ENCODE data around the gene HIPK4.

HIPK4 gene

DNA sequence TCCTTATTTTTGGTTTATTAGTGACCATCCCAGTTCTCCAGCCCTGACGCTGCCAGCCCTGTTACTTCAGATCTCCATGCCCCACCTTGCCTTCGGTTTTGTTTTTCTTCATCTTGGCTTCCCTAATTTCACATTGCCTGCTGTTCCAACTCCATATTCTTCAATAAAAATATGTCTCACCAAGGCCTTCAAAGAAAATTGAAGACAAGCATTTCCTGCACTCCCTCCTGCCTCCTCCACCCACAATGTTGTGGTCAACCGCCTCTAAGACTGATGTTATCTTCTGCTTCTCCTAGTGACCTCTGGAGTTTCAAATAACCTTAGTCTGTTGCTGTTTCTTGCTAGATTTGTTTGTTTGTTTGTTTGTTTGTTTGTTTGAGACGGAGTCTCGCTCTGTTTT is 26.9 kb downstream of the HIPK4 start:
- DNase-seq = peak; percentile 36

DNA sequence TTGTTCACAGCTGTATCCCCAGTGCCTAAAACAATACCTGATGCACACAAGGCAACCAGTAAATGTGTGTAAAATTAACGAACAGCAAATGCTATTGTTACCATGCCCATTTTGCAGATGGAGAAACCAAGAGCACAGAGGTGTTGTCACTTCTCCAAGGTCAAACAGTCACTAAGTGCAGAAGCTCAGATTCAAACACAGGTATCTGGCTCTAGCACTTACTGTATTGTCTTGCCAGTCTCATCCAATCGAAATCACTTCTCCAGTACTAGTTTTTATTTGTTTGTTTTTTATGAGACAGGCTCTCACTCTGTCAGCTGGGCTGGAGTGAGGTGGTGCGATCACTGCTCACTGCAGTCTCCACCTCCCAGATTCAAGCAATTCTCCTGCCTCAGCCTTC is 27.8 kb downstream of the HIPK4 start:
- no peak for DNase-seq

DNA sequence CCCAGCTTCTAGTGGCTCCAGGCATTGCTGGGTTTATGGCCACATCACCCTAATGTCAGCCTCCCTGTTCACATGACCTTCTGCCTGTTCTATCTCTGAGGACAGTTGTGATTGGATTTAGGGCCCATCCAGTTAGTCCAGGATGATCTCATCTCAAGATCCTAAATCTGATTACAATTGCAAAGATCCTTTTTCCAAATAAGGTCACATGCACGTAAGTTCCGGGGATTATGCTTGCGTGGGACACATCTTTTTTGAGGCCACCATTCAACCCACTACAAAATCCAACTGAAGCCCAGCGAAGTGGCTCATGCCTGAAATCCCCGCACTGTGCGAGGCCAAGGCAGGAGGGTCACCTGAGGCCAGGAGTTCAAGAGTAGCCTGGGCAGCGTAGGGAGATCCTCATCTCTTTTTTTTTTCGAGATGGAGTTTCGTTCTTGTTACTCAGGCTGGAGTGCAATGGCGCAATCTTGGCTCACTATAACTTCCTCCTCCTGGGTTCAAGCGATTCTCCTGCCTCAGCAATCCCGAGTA is 29.2 kb downstream of the HIPK4 start:
- DNase-seq = no peak

DNA sequence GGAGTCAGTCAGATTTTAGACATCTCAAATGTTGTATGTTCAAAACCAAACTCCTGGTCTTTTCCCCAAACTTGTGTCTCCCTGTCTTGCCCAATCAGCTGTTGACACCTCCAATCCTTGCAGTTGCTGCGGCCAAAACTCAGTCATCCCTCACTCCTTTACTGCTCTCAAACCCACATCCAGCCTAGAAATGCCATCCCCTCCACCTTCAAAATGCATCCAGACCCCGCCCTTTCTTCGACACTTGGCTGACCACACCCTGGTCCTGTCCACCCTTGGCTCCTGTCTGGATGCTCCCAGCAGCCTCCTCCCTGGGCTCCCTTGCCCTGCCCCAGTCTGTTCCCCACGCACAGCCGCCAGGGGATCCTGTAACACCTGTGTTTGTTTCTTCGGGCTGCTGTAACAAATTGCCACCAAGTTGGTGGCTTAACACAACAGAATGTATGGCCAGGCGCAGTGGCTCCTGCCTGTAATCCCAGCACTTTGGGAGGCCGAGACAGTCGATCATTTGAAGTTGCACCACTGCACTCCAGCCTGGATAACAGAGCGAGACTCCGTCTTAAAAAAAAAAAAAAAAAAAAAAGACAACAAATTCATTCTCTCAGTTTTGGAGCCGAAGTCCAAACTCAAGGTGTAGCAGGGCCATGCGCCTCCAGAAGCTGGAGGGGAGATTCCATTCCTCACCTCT is 29.8 kb downstream of the HIPK4 start:
- DNase-seq = no peak

DNA sequence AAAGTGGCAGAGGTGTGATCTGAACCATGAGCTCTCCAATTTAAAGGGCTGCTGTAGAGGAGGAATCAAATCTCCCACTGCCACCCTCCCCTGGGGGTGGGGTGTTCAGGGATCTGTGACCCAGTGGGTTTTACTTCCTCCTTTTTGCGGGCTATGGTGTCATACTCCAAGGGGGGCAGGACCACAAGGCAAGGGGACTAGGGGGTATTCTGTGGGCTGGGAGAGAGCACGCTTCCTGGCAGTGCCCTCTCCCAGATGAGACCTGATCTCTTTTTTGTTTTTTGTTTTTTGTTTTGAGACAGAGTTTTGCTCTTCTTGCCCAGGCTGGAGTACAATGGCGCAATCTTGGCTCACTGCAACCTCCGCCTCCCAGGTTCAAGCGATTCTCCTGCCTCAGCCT is 31.2 kb downstream of the HIPK4 start:
- DNase-seq = no peak

DNA sequence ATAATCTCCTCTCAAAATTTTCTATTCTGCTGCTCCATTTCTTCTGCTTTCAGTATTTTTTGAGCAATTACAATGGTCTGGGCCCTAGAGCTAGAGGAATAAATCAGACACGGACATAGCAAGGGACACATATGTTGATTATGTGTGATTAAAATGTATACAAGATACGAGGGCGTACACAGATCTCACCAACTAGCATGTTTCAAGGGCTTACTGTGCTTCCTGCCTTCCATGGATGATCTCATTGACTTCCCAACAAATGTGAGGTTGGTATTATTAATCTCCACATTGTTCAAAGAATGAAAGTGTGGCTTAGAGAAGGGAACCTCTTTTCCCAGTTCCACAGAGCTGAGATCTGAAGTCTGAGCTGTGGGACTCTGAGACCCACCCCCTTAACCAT is 32.3 kb downstream of the HIPK4 start:
- no peak for DNase-seq

DNA sequence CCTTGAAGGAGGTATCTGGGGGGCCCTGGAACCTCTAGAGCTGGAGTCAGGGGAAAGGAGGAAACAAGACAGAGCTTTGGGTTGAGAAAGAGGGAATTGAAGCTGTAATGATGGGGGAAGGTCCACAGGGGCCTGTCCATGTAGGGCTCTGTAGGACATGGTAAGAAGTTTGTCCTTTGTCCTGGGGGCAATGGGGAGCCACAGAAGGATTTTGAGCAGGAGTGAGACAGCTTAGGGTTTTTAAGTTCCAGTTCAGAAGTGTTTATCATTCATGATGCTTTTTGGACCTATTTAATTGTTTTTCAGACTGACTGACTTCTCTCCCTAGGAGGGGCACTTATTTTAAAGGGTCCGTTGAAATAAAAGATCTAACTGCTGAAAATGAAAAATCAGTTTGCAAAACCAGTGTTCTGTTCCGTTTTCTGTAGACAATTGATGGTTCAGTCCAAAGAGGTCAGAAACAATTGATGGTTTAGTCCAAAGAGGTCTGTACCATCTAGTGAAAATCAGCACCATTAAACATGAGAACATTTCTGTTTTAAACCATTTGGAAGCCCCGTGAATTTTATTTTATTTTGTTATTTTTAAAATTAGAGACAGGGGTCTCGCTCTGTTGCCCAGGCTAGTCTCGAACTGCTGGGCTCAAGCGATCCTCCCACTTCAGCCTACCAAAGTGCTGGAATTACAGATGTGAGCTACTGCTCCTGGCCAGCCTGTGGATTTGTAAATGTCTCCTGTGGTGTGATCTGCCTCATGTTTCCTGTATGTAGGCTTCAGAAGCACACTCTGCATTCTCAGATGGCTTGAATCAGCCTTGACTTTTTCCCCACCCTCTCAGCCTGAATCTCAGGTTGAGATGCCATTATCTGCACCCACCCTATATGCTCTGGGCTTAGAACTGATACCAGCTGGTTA is 33.0 kb downstream of the HIPK4 start:
- DNase-seq = no peak

DNA sequence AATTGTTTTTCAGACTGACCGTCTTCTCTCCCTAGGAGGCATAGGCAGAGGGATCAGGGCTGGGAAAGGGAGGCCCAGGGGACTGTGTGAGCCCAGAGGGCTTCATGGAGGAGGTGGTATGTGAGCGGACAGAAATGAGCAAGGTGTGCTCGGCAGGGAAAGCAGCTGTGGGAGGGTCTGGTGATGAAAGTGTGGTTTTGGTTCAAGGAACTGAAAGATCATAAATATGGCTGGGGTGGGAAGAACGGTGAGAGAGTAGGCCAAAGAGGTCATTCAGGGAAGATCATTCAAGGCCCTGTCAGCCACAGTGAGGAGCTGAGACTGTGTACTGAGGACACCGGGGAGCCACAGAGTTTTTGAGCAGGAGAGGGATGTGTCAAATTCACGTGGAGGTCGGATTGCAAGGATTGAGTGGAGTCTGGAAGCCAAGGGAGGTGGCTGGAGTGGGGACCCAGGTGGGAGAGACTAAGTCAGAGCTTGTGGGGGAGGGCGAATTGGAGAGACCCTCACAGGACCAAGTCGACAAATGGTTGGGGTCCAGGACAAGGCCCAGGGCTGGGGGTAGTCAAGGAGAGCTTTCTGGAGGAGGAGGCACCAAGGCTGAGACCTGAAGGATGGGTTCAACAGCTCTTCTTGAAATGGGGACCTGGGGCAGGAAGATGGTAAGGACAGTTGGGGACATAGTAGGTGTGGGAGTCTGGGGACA is 33.9 kb downstream of the HIPK4 start:
- DNase-seq = no peak

DNA sequence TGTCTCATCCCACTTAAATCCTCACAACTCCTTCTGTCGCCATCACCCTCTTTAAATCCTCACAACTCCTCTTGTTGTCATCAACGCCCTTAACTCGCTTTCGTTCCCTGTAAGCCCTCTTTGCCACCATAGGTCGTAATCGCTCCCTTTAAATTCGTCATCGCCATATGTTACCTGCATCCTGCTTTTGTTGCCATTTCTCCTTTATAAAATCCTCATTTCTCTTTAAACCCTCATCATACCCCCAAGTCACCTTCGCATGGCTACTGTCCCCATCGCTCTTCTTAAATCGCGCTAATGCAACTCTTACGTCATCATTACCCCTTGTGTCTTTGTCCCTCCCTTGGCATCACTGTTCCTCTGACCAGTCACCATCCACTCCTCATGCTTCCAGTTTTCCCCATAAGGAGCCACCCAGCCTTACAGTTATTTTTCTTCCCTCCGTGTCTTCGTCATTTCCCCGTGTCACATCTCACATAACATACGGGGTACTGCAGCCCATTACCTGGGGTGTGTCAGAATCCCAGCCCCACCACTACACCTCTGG is 40.9 kb downstream of the HIPK4 start:
- no peak for DNase-seq

DNA sequence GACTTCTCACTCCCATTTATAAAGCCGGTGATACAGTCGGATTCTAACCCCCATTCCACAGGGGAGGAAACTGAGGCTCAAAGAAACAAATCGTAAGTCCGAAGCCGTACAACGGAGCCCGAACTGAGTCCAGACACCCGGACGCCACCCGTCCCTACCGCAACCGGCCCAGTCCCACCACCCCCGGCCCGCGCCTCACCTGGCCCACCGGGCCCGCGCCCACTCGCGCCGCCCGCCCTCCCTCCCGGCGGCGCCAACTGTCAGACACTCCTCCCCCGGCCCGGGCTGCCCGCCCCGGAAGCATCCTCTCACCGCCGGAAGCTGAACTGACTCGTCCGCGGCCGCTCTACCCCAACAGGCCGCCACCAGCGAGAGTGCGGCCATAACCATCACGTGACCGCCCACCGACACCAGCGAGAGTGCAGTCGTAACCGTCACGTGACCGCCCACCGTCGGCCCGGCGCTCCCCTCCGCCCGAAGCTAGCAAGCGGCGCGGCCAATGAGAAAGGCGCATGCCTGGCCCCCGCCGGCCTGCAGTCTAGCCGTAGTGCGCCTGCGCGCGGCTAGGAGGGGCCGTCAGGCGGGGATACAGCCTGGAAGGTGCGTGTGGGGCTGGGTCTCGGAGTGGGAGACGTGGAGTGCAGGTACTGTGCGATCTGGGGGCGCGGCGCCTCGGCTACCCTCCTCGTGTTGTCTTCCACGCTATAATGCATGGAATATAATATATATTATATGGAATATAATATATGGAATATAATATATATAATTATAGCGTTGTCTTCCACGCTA is 41.7 kb downstream of the HIPK4 start, which contains the start of the genes C19orf47 and PLD3:
C19orf47 (minus strand) TSS at position 273 of the 789 bp plus-strand sequence. CDS start 6,540 bp downstream, outside the sequence.
PLD3 (plus strand) TSS at position 571 of the 789 bp plus-strand sequence. CDS start 17,789 bp downstream, outside the sequence.
- peak; percentile 100 for DNase-seq

DNA sequence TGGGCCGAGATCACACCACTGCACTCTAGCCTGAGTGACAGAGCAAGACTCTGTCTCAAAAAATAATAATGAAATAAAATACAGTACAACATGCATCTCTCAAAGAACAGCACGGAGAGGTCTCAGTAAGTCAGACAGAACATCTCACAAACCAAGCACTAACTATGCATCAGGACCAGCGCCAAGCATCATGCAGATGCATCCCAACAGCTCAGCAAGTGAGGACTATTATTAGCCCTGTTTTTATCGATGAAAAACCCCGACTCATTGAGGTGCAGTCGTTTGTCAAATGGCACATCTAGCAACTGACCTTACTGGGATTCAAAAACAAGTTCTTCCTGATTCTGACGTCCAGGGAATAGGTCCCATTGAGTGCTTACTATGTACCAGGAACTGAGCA is 45.6 kb downstream of the HIPK4 start:
- no peak for DNase-seq

DNA sequence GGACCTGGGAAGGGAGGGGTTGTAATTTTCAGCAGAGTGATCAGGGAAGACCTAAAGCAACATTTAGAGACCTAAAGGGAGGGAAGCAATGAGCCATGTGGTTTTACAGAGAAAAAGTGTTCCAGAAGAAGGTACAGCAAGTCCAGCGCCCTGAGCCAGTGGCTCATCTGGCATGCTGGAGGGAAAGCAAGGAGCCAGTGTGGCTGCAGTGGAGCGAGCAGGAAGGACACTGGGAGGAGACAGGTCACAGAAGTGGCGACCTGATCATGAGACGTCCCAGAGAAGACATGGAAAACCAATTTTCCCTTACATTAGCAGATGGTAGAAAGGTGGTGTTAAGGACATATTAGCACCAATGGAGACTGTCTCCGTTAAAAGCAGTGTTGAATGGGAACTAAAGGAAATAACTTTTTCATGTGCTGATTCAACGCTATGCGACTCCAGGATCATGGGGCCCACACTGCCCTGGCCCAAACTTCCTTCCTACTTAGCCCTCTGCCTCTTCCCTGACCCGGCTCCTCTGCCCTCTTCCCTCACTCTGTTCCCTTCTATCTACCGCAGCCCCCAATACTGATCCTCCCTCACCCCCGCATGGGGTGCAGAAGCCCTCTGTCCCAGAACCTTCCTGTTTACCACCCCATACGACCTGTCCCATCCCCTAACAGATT is 47.2 kb downstream of the HIPK4 start:
- DNase-seq = no peak

DNA sequence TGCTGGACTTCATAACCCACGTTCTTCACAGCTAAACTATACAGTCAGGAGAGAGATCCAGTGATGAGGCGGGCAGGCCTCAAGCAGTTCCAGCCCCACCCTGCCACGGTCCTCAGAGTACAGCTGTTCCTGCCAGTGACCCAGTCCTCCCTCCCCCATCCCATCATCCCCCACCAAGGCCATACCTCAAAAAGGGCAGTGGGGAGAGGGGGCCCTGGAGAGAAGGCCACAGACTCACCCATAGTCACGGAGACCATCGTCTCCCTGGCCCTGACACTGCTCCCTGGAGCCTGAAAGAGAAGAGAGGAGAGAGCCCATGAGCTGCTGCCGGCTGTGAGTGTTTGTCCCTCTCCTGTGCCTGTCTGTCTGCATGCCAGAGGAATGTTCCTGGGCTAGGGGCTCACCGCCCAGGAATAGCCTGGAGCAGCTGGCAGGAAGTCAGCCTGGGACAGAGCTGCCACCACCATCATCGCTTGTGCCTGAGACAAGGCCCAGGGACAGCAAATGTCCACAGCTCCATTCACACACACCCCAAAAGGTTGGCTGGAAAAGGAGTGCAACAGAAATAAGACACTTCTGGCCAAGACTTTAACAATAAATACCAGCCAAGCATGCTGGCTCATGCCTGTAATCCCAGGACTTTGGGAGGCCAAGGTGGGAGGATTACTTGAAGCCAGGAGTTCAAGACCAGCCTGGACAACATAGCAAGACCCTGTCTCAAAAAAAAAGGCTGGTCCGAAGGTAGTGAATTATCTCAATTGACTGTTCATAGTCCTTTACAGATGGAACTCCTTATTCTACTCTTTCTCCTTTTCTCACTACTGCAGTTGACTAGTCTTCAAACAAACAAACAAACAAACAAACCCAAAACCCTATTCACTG is 48.1 kb downstream of the HIPK4 start:
- DNase-seq = peak; percentile 76

DNA sequence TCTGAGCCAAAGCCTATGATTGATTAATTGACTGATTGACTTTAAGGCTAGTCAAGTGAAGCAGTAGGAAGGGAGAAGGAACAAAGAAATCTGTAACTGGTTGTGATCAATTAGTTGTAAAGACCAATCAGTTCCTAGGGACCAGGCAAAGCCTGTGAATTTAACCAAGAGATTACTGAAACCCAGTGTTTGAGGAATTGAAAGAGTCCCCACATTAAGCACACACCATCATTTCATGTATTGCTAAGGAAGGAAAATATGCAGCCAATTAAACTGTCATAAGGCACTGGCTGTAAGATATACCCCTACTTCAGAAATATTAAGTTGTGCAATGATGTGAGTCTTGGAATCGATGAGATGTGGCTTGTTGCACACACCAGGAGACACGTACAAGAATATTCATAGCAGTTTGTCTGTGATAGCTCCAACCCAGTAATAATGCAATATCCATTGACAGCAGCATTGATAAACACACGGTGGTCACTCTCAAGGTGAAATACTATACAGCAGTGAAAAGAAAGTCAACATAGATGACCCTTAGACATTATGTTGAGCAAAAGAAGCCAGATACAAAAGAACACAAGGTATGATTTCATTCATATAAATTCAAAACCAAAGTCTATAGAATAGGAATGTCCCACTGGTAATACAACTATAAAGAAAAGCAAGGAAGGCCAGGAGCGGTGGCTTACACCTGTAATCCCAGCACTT is 50.8 kb downstream of the HIPK4 start:
- DNase-seq = no peak

DNA sequence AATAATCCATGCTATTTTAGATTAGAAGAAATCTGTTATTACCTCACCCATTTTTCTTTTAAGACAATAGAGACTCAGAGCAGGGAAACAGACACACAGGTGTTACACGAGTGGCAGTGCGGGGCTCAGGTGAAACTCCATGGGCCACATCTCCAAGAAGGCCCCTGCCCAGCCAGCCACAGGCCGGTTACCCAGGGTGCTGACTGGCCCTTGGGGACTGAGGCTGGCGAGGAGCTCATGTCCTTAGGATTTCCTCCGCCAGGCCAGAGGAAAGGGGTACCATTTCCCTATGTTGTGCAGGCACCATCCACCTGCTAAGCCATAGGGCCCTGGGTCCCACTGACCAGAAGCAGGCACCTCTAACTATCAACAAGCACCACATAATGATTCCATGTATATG is 52.4 kb downstream of the HIPK4 start:
- no peak for DNase-seq

DNA sequence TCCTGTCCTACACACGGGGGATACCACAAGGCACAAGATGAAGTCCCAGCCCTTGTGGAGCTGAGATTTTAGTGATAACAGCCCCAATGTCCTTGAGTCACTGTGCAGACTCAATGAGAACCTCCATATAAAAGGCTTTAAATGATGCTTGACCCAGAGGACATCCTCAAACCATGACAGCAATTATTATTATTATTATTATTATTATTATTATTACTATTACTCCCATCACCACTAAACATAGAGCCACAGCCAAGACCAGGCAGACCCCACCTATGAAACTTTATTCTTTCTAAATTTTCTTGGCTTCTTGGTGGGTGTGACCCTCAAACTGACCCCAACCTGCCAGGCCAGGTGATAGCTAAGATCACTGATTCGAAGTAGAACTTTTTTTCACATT is 52.9 kb downstream of the HIPK4 start:
- DNase-seq = no peak

DNA sequence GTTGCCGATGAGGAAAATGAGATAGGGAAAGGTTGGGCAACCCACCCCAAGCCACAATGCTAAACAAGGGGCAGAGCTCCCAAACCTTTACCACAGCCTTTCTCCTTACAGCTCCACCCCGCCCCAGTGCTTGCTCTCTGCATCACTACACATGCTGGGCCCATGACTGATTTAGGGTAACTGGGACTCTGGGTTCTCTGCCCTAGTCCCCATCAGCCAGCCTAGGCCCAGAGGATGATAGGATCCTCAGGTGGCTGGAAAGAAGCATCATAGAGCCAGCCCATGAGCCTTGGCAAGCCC is 53.4 kb downstream of the HIPK4 start:
- no peak for DNase-seq

DNA sequence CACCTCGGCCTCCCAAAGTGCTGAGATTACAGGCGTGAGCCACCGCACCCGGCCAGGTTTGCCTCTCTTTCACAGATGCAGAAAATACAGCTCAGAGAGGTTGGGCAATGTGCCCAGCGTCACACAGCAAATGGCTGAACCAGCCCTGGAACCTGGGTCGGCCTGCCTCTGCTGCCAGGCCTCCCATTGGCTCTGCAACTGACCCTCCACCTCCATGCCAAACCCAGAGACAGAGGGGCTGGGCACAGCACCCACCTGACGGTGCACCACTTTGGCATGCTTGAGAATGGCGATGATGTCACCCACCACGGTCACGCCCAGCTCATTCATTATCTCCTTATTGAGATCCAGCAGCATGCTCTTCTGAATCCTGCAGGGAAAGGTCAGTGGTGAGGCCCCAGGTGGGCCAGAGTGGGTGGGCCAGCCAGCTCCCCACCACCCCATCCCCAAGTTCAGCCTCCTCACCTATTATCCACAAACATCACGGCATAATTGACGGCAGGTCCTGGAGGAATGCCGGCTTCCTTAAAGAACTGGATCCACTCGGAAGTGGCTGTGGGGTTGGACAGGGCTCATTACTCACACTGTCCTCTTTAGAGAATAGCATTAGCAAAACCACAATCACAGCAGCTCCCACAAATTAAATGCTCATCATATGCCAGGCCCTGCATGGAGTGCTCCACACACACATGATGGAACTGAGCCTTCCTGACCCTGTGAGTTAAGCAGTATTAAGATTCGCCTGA is 54.0 kb downstream of the HIPK4 start:
- no peak for DNase-seq

DNA sequence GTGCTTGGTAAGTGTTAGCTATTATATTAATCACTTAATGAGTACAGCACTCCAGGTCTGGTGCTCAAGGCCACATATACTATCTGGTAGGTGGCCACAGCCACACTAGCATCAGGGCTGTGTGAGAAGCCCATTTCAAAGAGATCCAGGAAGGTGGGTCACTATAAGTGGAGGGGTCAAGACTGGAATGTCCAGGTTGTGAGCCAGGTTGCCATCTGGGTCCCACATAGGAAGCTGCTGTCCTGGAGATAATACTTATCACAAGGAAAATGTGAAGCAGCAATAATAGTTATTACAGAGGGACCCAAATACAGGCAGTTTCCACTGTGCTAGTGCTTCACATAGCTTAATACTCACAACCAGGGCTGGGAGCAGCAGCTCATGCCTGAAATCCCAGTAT is 54.9 kb downstream of the HIPK4 start:
- no peak for DNase-seq

All from left hindlimb (tissue), 1 donor.